CD4-positive, CD25-positive, alpha-beta regulatory T cell (primary cell): Measurements from ENCODE around the gene PREPL. TPM values are rescaled to one million over a fixed set of nuclear protein-coding genes. Genes with fewer than 3 reads are reported as not detected.

Experiments
- ATAC-seq, 2 donors: fragments of 150-1000 bp; cut with Tn5 transposase; one replicate each; pipeline ENCODE4 v1.10.0; 2021; ENCODE audit warnings: low read depth in 2 of 2, moderate number of reproducible peaks in 2 of 2, moderate library complexity in 1 of 2
- DNase-seq, 3 donors: peaks; one replicate each; pipeline versions ENCODE4 v3.0.0 to v3.0.0-alpha.2; 2012 to 2022; ENCODE audit warnings: mixed read lengths in 1 of 3
- H3K27ac ChIP-seq: one replicate; pipeline ENCODE4 v1.7.0; 2013; ENCODE audit warnings: mild to moderate bottlenecking, low read length; ENCODE audit not compliant: insufficient read depth, poor library complexity, severe bottlenecking
- H3K27me3 ChIP-seq: one replicate; pipeline ENCODE4 v1.7.0; 2013; ENCODE audit warnings: low read length; ENCODE audit not compliant: control insufficient read depth, insufficient read depth
- H3K36me3 ChIP-seq: one replicate; pipeline ENCODE4 v1.7.0; 2013; ENCODE audit warnings: mild to moderate bottlenecking, low read length, moderate library complexity; ENCODE audit not compliant: control insufficient read depth, insufficient read depth
- H3K4me1 ChIP-seq: 2 replicates; pipeline ENCODE4 v1.7.0; 2013; ENCODE audit warnings: mild to moderate bottlenecking, low read length; ENCODE audit not compliant: insufficient read depth, control insufficient read depth, poor library complexity, severe bottlenecking
- H3K4me3 ChIP-seq: one replicate; pipeline ENCODE4 v1.7.0; 2013; ENCODE audit warnings: low read depth, mild to moderate bottlenecking, low read length, moderate library complexity
- H3K9me3 ChIP-seq, 2 experiments: 1 replicate in 1 of 2; 2 replicates in 1 of 2; pipeline ENCODE4 v1.7.0; 2013; ENCODE audit warnings: low read length in 2 of 2, mild to moderate bottlenecking in 1 of 2, moderate library complexity in 1 of 2; ENCODE audit not compliant: control insufficient read depth in 2 of 2
- H3K27ac Mint-ChIP-seq, 3 donors: one replicate each; pipeline ENCODE4 v1.8.0; 2020 to 2022; ENCODE audit warnings: mild to moderate bottlenecking in 3 of 3, mixed read lengths in 3 of 3, moderate library complexity in 2 of 3
- H3K27me3 Mint-ChIP-seq: one replicate; pipeline ENCODE4 v1.8.0; 2022; ENCODE audit warnings: mild to moderate bottlenecking, mixed read lengths
- H3K36me3 Mint-ChIP-seq: one replicate; pipeline ENCODE4 v1.8.0; 2020; ENCODE audit warnings: mixed read lengths
- H3K4me1 Mint-ChIP-seq, 4 donors: one replicate each; pipeline ENCODE4 v1.8.0; 2020 to 2022; ENCODE audit warnings: mixed read lengths in 4 of 4, mild to moderate bottlenecking in 1 of 4
- H3K4me3 Mint-ChIP-seq, 4 donors: one replicate each; pipeline ENCODE4 v1.8.0; 2020 to 2022; ENCODE audit warnings: mild to moderate bottlenecking in 4 of 4, mixed read lengths in 4 of 4, moderate library complexity in 3 of 4
- H3K9me3 Mint-ChIP-seq, 7 donors: one replicate each; pipeline ENCODE4 v1.8.0; 2020 to 2022; ENCODE audit warnings: mixed read lengths in 7 of 7, mild to moderate bottlenecking in 3 of 7, moderate library complexity in 2 of 7
- polyA plus RNA-seq, 4 donors: library from polyadenylated mRNA; unstranded; fragments of 300-500 nt; fragmentation: Illumina TruSeq; gene quantifications; one replicate each; pipeline ENCODE4 v1.2.3, GENCODE V29; 2021
- total RNA-seq: library from RNA; stranded (reverse); gene quantifications from one replicate; pipeline ENCODE4 v1.2.3, GENCODE V29; 2022

Gene PREPL
- total and polyA plus RNA-seq, 5 donors from 2014 or later: 12.9 to 24.5 (median 21.8) TPM

DNA sequence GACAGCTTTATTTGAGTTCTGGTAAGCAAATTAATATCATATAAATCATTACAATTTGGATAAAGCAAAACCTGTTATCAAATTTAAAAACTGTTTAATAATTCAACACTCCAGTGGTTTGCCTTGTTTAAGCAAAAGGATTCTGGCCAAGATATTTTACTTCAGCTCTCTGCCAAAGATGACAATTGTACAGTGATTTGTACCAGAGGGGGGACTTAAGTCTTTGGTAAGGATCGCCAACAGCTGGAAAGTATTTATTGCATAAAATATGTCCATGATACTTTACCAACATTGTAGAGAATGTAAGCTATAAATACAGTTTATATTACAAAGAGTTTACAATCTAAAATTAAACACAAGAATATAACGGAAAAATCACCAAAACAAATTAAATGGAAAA is 13.8 kb downstream of the PREPL start:
- Mint-ChIP-seq H3K27ac (no peak overlapping the region), H3K36me3 (peaks cover 28% of the 10 kb centered on the region), H3K27me3 (no peaks in the 10 kb centered on the region), H3K4me3 (no peak overlapping the region), H3K9me3 (peaks cover 0 to 1% (median 0%) of the 10 kb centered on the region in 7 donors), H3K4me1 (peaks cover 19 to 33% (median 25%) of the 10 kb centered on the region in 4 donors)
- ATAC-seq (no peak), DNase-seq (no peak)
- Histone ChIP-seq H3K4me1 (no peaks in the 10 kb centered on the region), H3K27ac (no peak overlapping the region), H3K36me3 (peaks cover 33% of the 10 kb centered on the region), H3K27me3 (no peaks in the 10 kb centered on the region), H3K4me3 (no peak overlapping the region), H3K9me3 (no peaks in the 10 kb centered on the region)

GRCh38 chr2:44342854-44343253 is 18.4 kb downstream of the PREPL start:
- no peaks in the 10 kb centered on the region for H3K9me3 ChIP-seq
- H3K27ac ChIP-seq: no peak overlapping the region
- peaks cover 36% of the 10 kb centered on the region for H3K36me3 Mint-ChIP-seq
- H3K4me3 Mint-ChIP-seq: no peak overlapping the region
- H3K27ac Mint-ChIP-seq: no peak overlapping the region
- H3K4me3 ChIP-seq: no peak overlapping the region
- H3K4me1 ChIP-seq: no peaks in the 10 kb centered on the region
- ATAC-seq (peak in 1 of 2 donors; percentile 44), DNase-seq (peak in 2 of 3 donors; percentile 39 to 60)
- no peaks in the 10 kb centered on the region for H3K27me3 Mint-ChIP-seq
- H3K9me3 Mint-ChIP-seq: peaks cover 0 to 1% (median 0%) of the 10 kb centered on the region in 7 donors
- H3K36me3 ChIP-seq: peaks cover 62% of the 10 kb centered on the region
- peaks cover under 1 to 12% (median 6%) of the 10 kb centered on the region in 4 donors for H3K4me1 Mint-ChIP-seq
- no peaks in the 10 kb centered on the region for H3K27me3 ChIP-seq

DNA sequence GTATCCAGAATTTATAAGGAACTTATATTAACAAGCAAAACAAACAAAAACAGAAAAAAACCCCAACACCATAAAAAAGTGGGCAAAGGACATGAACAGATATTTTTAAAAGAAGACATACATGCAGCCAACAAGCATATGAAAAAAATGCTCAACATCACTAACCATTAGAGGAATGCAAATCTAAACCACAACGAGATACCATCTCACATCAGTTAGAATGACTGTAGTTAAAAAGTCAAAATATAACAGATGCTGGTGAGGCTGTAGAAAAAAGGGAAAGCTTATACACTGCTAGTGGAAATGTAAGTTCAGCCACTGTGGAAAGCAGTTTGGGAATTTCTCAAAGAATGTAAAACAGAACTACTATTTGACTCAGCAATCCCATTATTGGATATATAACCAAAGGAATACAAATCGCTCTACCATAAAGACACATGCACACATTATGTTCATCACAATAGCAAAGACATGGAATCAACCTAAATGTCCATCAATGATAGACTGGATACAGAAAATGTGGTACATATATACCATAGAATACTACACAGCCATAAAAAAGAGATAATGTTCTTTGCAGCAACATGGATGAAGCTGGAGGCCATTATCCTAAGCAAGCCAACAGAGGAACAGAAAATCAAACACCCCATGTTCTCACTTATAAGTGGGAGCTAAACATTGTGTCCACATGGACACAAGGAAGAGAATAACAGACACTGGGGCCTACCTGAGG is 25.3 kb downstream of the PREPL start:
- Mint-ChIP-seq H3K27ac (no peak overlapping the region), H3K4me3 (no peak overlapping the region), H3K36me3 (peaks cover 56% of the 10 kb centered on the region), H3K4me1 (peaks cover 15 to 32% (median 23%) of the 10 kb centered on the region in 4 donors), H3K27me3 (no peaks in the 10 kb centered on the region), H3K9me3 (peaks cover 0 to 5% (median 2%) of the 10 kb centered on the region in 7 donors)
- H3K9me3 ChIP-seq: no peaks in the 10 kb centered on the region
- ATAC-seq (no peak), DNase-seq (no peak)
- no peak overlapping the region for H3K4me3 ChIP-seq
- H3K4me1 ChIP-seq: no peaks in the 10 kb centered on the region
- H3K27me3 ChIP-seq: no peaks in the 10 kb centered on the region
- H3K36me3 ChIP-seq: peaks cover 70% of the 10 kb centered on the region
- H3K27ac ChIP-seq: no peak overlapping the region

DNA sequence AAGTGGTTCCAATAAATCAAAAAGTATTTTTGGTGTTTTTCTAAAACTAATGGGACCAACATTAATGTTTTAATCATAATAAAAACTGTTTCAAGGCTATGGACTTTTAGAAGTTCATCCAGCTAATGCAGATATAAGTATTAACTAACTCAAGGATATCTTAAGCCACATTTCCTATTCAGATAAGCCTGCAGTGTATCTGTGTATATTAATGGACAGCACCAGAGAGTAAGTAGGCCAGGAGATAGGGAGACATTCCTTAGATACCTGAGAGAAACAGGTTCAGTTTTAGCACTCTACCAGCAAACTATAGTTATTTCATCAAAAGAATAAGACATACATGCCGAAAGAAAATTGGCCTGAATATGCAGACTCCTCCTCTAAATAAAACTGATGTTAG is 27.3 kb downstream of the PREPL start:
- DNase-seq: no peak
- peaks cover 18 to 32% (median 24%) of the 10 kb centered on the region in 4 donors for H3K4me1 Mint-ChIP-seq
- Histone ChIP-seq H3K27ac (no peak overlapping the region), H3K9me3 (no peaks in the 10 kb centered on the region), H3K4me1 (no peaks in the 10 kb centered on the region), H3K36me3 (peaks cover 72% of the 10 kb centered on the region), H3K27me3 (no peaks in the 10 kb centered on the region), H3K4me3 (no peak overlapping the region)
- peaks cover 56% of the 10 kb centered on the region for H3K36me3 Mint-ChIP-seq
- H3K4me3 Mint-ChIP-seq: no peak overlapping the region
- H3K9me3 Mint-ChIP-seq: peaks cover 0 to 5% (median 2%) of the 10 kb centered on the region in 7 donors
- no peak for ATAC-seq
- H3K27ac Mint-ChIP-seq: no peak overlapping the region
- H3K27me3 Mint-ChIP-seq: no peaks in the 10 kb centered on the region

DNA sequence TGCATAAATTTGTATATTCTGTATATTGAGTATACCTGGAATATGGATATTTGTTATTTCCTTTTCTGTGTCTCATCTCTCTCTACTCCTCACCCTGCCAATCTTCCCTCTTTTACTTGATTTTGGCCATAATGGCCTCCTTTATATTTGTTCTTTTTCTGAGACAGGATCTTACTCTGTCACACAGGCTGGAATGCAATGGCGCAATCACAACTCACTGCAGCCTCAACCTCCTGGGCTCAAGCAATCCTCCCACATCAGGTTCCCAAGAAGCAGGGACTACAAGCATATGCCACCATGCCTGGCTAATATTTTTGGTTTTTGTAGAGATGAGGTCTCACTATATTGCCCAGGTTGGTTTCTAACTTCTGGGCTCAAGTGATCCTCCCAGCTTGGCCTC is 30.5 kb downstream of the PREPL start:
- Mint-ChIP-seq H3K27me3 (no peaks in the 10 kb centered on the region), H3K36me3 (peaks cover 40% of the 10 kb centered on the region), H3K4me3 (no peak overlapping the region), H3K27ac (peak overlapping the region in 2 of 3 donors; percentile 3 to 68), H3K9me3 (peaks cover 0 to 2% (median 0%) of the 10 kb centered on the region in 7 donors), H3K4me1 (peaks cover 6 to 15% (median 11%) of the 10 kb centered on the region in 4 donors)
- no peaks in the 10 kb centered on the region for H3K4me1 ChIP-seq
- H3K9me3 ChIP-seq: no peaks in the 10 kb centered on the region
- peaks cover 65% of the 10 kb centered on the region for H3K36me3 ChIP-seq
- H3K27ac ChIP-seq: no peak overlapping the region
- H3K27me3 ChIP-seq: no peaks in the 10 kb centered on the region
- ATAC-seq (no peak), DNase-seq (no peak)
- no peak overlapping the region for H3K4me3 ChIP-seq

DNA sequence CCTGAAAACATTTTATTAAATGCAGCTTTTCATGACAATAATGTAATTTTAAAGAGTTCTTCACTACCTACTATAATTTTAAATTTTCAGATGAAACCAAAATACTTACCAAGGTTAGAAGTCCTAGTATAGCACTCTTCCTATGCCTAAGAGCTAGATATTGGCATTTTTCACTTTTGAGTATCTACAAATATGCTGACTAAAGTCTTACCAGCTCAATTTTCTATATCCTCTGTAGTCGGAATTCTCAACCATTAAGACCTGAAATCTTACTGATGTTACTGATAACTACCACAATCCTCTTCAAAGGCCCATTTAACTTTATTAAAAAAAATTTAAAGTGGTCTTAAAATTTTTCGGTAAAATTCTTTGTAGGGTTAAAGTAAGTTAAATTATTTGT is 32.0 kb downstream of the PREPL start:
- Mint-ChIP-seq H3K36me3 (peaks cover 40% of the 10 kb centered on the region), H3K27me3 (no peaks in the 10 kb centered on the region), H3K4me3 (no peak overlapping the region), H3K27ac (peak overlapping the region in 1 of 3 donors; percentile 67), H3K9me3 (no peaks in the 10 kb centered on the region), H3K4me1 (peaks cover 0 to 9% (median 4%) of the 10 kb centered on the region in 4 donors)
- ATAC-seq: no peak
- Histone ChIP-seq H3K4me1 (no peaks in the 10 kb centered on the region), H3K27me3 (no peaks in the 10 kb centered on the region), H3K27ac (no peak overlapping the region), H3K9me3 (no peaks in the 10 kb centered on the region), H3K36me3 (peaks cover 71% of the 10 kb centered on the region), H3K4me3 (no peak overlapping the region)
- DNase-seq: no peak

DNA sequence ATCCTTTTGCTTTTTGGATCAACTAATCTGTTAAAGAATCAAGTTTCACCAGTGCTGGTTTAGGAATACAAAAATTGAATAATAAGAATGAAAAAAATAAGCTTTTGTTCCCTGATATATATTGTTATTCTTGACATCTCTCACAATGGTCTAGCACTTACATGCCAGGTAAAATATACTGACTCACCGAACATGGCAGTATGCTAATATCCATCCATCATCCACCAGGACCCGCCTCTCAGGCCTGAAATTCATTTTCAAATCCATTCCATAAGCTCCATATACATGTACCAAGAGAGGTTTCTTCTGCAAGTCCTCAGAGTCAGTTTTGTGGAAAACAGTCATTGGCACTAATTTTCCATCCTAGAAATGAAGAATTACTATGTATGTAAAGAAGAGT is 32.5 kb downstream of the PREPL start:
- H3K4me3 ChIP-seq: no peak overlapping the region
- H3K4me3 Mint-ChIP-seq: no peak overlapping the region
- H3K9me3 Mint-ChIP-seq: no peaks in the 10 kb centered on the region
- peaks cover 40% of the 10 kb centered on the region for H3K36me3 Mint-ChIP-seq
- no peaks in the 10 kb centered on the region for H3K4me1 ChIP-seq
- DNase-seq (no peak), ATAC-seq (no peak)
- H3K36me3 ChIP-seq: peaks cover 69% of the 10 kb centered on the region
- no peaks in the 10 kb centered on the region for H3K9me3 ChIP-seq
- no peaks in the 10 kb centered on the region for H3K27me3 ChIP-seq
- H3K27ac Mint-ChIP-seq: no peak overlapping the region
- peaks cover 0 to 5% (median 4%) of the 10 kb centered on the region in 4 donors for H3K4me1 Mint-ChIP-seq
- H3K27ac ChIP-seq: no peak overlapping the region
- no peaks in the 10 kb centered on the region for H3K27me3 Mint-ChIP-seq
